Liver (tissue), 9 donors: ENCODE results near the gene PSMC3. TPM values are rescaled to one million over a fixed set of nuclear protein-coding genes. Genes with fewer than 3 reads are reported as not detected.

Experiments
- DNase-seq: peaks from one replicate; pipeline ENCODE4 v3.0.0-alpha.2; 2017; ENCODE audit warnings: low spot score
- H3K27ac ChIP-seq, 2 donors: one replicate each; pipeline ENCODE4 v1.7.0; 2013; ENCODE audit warnings: inconsistent platforms in 2 of 2, low read length in 2 of 2, control low read depth in 1 of 2, low read depth in 1 of 2, mild to moderate bottlenecking in 1 of 2
- H3K27me3 ChIP-seq, 4 donors: one replicate each; pipeline versions ENCODE4 v1.6.1 to v1.7.0; 2013; ENCODE audit warnings: low read length in 3 of 4, inconsistent platforms in 1 of 4, mild to moderate bottlenecking in 1 of 4, moderate library complexity in 1 of 4; ENCODE audit not compliant: control insufficient read depth in 4 of 4, insufficient read depth in 4 of 4
- H3K36me3 ChIP-seq, 4 donors: one replicate each; pipeline versions ENCODE4 v1.6.1 to v1.7.0; 2013; ENCODE audit warnings: low read length in 3 of 4, mild to moderate bottlenecking in 3 of 4, low read depth in 1 of 4, moderate library complexity in 1 of 4; ENCODE audit not compliant: control insufficient read depth in 4 of 4, insufficient read depth in 3 of 4
- H3K4me1 ChIP-seq, 4 donors: one replicate each; pipeline versions ENCODE4 v1.6.1 to v1.7.0; 2013; ENCODE audit warnings: low read length in 3 of 4, mild to moderate bottlenecking in 3 of 4, moderate library complexity in 1 of 4; ENCODE audit not compliant: control insufficient read depth in 4 of 4, insufficient read depth in 4 of 4
- H3K4me3 ChIP-seq, 3 donors: one replicate each; pipeline versions ENCODE4 v1.6.1 to v1.7.0; 2013; ENCODE audit warnings: low read length in 3 of 3, control low read depth in 1 of 3, low read depth in 1 of 3, mild to moderate bottlenecking in 1 of 3
- H3K9ac ChIP-seq, 2 donors: one replicate each; pipeline ENCODE4 v1.7.0; 2013; ENCODE audit warnings: low read length in 2 of 2, mild to moderate bottlenecking in 2 of 2, moderate library complexity in 2 of 2, control low read depth in 1 of 2, low read depth in 1 of 2
- H3K9me3 ChIP-seq, 4 donors: one replicate each; pipeline versions ENCODE4 v1.6.1 to v1.7.0; 2013; ENCODE audit warnings: low read length in 3 of 4; ENCODE audit not compliant: control insufficient read depth in 4 of 4
- EGR1 ChIP-seq, 2 donors: IDR thresholded peaks; 2 replicates each; pipeline ENCODE4 v1.6.1; 2016 to 2018; ENCODE audit warnings: antibody characterized with exemption in 2 of 2, low read depth in 2 of 2
- FOXA1 ChIP-seq: IDR thresholded peaks from 2 replicates; pipeline ENCODE4 v1.6.1; 2016; ENCODE audit warnings: antibody characterized with exemption
- FOXA2 ChIP-seq: IDR thresholded peaks from 2 replicates; pipeline ENCODE4 v1.6.1; 2016; ENCODE audit warnings: antibody characterized with exemption
- GABPA ChIP-seq, 2 donors: IDR thresholded peaks in 1 of 2; conservative IDR thresholded peaks in 1 of 2; 2 replicates each; pipeline ENCODE4 v1.6.1; 2016; ENCODE audit warnings: antibody characterized with exemption in 2 of 2, mild to moderate bottlenecking in 1 of 2, moderate library complexity in 1 of 2
- HNF4A ChIP-seq, 2 donors: conservative IDR thresholded peaks; 2 replicates each; pipeline ENCODE4 v1.6.1; 2016; ENCODE audit warnings: antibody characterized with exemption in 2 of 2, mild to moderate bottlenecking in 2 of 2
- HNF4G ChIP-seq: IDR thresholded peaks from 2 replicates; pipeline ENCODE4 v1.6.1; 2016; ENCODE audit warnings: antibody characterized with exemption
- JUND ChIP-seq, 2 donors: IDR thresholded peaks; 2 replicates each; pipeline ENCODE4 v1.6.1; 2016; ENCODE audit warnings: antibody characterized with exemption in 2 of 2
- MAX ChIP-seq: IDR thresholded peaks from 2 replicates; pipeline ENCODE4 v1.6.1; 2016; ENCODE audit warnings: antibody characterized with exemption
- NR2F2 ChIP-seq: IDR thresholded peaks from 2 replicates; pipeline ENCODE4 v1.6.1; 2016; ENCODE audit warnings: antibody characterized with exemption
- RAD21 ChIP-seq, 2 donors: IDR thresholded peaks; 2 replicates each; pipeline ENCODE4 v1.6.1; 2016; ENCODE audit warnings: antibody characterized with exemption in 2 of 2, mild to moderate bottlenecking in 2 of 2
- REST ChIP-seq: IDR thresholded peaks from 2 replicates; pipeline ENCODE4 v1.6.1; 2016; ENCODE audit warnings: antibody characterized with exemption, mild to moderate bottlenecking
- RXRA ChIP-seq, 2 donors: IDR thresholded peaks; 2 replicates each; pipeline ENCODE4 v1.6.1; 2017 to 2018; ENCODE audit warnings: antibody characterized with exemption in 2 of 2, mild to moderate bottlenecking in 1 of 2
- SP1 ChIP-seq: IDR thresholded peaks from 2 replicates; pipeline ENCODE4 v1.6.1; 2018; ENCODE audit warnings: antibody characterized with exemption, mild to moderate bottlenecking
- TAF1 ChIP-seq: conservative IDR thresholded peaks from 2 replicates; pipeline ENCODE4 v1.6.1; 2016; ENCODE audit warnings: antibody characterized with exemption, mild to moderate bottlenecking
- YY1 ChIP-seq: IDR thresholded peaks from 2 replicates; pipeline ENCODE4 v1.6.1; 2016; ENCODE audit warnings: antibody characterized with exemption, mild to moderate bottlenecking
- WGBS: extraction: QIAGEN DNeasy Blood & Tissue Kit; methylation state at CpG from one replicate; pipeline ENCODE4 v1.1.7; 2013; 5-methylcytosine and 5-hydroxymethylcytosine counted together
- polyA plus RNA-seq, 2 donors: library from polyadenylated mRNA; stranded (reverse) in 1 of 2; unstranded in 1 of 2; fragments of 200-250 nt in 1 of 2; fragments of >200 nt in 1 of 2; fragmentation: Nextera tagmentation in 1 of 2; extraction: Ambion mirVana in 1 of 2; gene quantifications; one replicate each; pipeline versions ENCODE4 v1.2.1 to v1.2.3, GENCODE V29; 2013 to 2015
- total RNA-seq, 2 donors: library from RNA; depleted of rRNA; stranded (reverse); fragments of >200 nt; gene quantifications; one replicate each; pipeline ENCODE4 v1.2.3, GENCODE V29; 2014
- TF ChIP-seq, protein P1 (sequence below): IDR thresholded peaks from 2 replicates; pipeline ENCODE4 v1.6.1; 2016; ENCODE audit warnings: antibody characterized with exemption
- TF ChIP-seq, protein P2 (sequence below): IDR thresholded peaks from 2 replicates; pipeline ENCODE4 v1.6.1; 2016; ENCODE audit warnings: antibody characterized with exemption
- donor health status: healthy.
- donor health status: healthy.
- donor health status: healthy.
- donor health status: healthy.
- donor health status: healthy.

PSMC3 gene
- total and polyA plus RNA-seq, 4 donors: 58.0 to 110 (median 103) TPM

DNA sequence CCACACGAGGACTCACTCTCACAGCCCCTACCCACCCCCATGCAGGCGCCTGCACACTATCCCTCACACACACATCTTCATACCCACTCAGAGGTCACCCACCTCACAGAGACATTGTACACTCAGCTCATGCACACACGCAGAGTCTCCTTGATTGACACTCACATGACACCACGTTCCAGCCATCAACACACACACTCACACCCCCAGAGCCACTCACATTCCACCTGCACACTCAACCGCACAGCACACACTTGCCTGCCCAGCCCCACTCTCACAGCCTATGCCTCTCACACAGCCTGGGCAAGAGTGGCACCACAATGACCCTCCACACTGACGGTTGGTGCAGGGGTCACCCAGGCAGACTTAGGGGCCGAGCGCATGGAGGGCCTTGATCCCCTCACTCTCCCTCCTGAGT is 50.1 kb downstream of the PSMC3 start:
- 79% methylated on average over 8 of the region's 8 CpGs for WGBS
- TF ChIP-seq, protein P1, sequence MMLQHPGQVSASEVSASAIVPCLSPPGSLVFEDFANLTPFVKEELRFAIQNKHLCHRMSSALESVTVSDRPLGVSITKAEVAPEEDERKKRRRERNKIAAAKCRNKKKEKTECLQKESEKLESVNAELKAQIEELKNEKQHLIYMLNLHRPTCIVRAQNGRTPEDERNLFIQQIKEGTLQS: no peak
- TF ChIP-seq, protein P2, sequence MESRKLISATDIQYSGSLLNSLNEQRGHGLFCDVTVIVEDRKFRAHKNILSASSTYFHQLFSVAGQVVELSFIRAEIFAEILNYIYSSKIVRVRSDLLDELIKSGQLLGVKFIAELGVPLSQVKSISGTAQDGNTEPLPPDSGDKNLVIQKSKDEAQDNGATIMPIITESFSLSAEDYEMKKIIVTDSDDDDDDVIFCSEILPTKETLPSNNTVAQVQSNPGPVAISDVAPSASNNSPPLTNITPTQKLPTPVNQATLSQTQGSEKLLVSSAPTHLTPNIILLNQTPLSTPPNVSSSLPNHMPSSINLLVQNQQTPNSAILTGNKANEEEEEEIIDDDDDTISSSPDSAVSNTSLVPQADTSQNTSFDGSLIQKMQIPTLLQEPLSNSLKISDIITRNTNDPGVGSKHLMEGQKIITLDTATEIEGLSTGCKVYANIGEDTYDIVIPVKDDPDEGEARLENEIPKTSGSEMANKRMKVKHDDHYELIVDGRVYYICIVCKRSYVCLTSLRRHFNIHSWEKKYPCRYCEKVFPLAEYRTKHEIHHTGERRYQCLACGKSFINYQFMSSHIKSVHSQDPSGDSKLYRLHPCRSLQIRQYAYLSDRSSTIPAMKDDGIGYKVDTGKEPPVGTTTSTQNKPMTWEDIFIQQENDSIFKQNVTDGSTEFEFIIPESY: no peak
- no peak for TF ChIP-seq RAD21 (IDR thresholded peaks at IDR 0.05)
- no peak for TF ChIP-seq YY1
- no peak for TF ChIP-seq MAX
- H3K27me3 ChIP-seq: no peaks in the 10 kb centered on the region

DNA sequence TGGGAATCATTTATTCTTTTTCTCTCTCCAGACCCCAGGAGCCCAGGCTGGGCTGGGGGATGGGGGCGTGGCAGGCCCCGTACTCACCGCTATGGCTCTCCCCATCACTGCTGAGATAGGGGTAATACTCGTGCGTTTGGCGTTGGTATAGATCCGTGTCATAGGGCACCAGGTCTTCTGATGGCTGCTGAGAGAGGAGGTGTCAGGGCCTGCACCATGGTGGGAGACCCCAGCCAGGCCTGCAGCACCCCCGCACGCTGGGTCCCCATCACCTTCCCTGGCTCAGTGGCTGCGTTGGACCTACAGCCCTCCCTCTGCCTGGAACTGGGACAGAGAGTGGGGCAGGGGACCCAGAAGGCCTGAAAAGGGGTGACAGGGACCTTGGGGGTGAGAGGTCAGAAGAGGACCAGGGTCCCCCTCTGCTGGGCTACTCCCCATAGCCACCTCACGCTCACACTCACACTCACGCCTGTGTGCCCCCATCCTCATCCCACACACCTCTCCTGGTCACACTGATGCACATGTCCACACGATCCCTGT is 50.6 kb downstream of the PSMC3 start:
- TF ChIP-seq RAD21 (IDR thresholded peaks at IDR 0.05) (no peak), TAF1 (no peak), MAX (no peak), EGR1 (IDR thresholded peaks at IDR 0.05; ENCODE audit: low read depth in 2 of 2) (no peak), FOXA1 (no peak), HNF4G (no peak), REST (no peak), JUND (IDR thresholded peaks at IDR 0.05) (no peak), FOXA2 (no peak), RXRA (IDR thresholded peaks at IDR 0.05) (no peak), GABPA (IDR thresholded peaks at IDR 0.05 in 1 of 2, conservative IDR thresholded peaks at IDR 0.05 in 1 of 2) (no peak), SP1 (no peak), HNF4A (conservative IDR thresholded peaks at IDR 0.05) (no peak), YY1 (no peak), NR2F2 (no peak)
- TF ChIP-seq, protein P1: no peak
- TF ChIP-seq, protein P2: no peak

More for the DNA sequence above, 50.1 kb downstream of the PSMC3 start:
- Histone ChIP-seq H3K27ac (peak overlapping the region in 1 of 2 donors; percentile 72), H3K36me3 (no peaks in the 10 kb centered on the region), H3K9ac (no peak overlapping the region), H3K9me3 (no peaks in the 10 kb centered on the region), H3K4me1 (peaks cover 0 to 2% (median 0%) of the 10 kb centered on the region in 4 donors), H3K4me3 (peak overlapping the region in 2 of 3 donors; percentile 14 to 15)
- no peak for DNase-seq

More for the DNA sequence above, 50.6 kb downstream of the PSMC3 start:
- Histone ChIP-seq H3K27me3 (no peaks in the 10 kb centered on the region), H3K36me3 (no peaks in the 10 kb centered on the region), H3K9me3 (no peaks in the 10 kb centered on the region), H3K27ac (peak overlapping the region in 1 of 2 donors; percentile 72), H3K4me3 (peak overlapping the region in 1 of 3 donors; percentile 15), H3K9ac (no peak overlapping the region), H3K4me1 (peaks cover 0 to 2% (median 0%) of the 10 kb centered on the region in 4 donors)
- WGBS: 91% methylated on average over 13 of the region's 13 CpGs
- no peak for DNase-seq
